HG03469 (cell line): ENCODE data around the gene NEO1.
"Not testable (repeated sequence)": the region's sequence is repeated elsewhere in the genome, so short reads cannot be mapped to it uniquely, and the experiment has no call there.

ENCODE experiments used
- ATAC-seq: cut with Tn5 transposase; IDR thresholded peaks from one replicate; pipeline ENCODE4 v1.9.1; 2021; ENCODE audit warnings: mild to moderate bottlenecking, moderate library complexity, moderate number of reproducible peaks; ENCODE audit not compliant: unreplicated experiment

NEO1 gene

DNA sequence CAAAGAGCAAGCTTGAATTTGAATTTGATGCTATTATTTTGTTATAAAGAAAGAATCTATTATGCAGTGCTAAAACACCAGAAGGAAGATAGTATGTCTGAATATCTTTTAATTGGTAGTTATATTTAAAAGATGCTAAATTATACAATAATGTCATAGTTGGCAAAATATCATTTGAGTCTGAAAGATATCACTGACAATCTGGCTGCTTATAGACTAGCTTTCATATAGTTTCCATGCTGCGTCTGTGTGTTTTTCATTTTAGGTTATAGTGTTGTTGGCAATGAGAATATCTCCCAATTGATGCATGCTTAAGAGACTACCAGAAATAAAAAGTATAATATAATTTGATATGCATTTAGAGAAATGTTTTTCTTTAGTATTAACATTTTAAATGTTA lies 142.9 kb downstream of the NEO1 start:
- ATAC-seq, result no peak

DNA sequence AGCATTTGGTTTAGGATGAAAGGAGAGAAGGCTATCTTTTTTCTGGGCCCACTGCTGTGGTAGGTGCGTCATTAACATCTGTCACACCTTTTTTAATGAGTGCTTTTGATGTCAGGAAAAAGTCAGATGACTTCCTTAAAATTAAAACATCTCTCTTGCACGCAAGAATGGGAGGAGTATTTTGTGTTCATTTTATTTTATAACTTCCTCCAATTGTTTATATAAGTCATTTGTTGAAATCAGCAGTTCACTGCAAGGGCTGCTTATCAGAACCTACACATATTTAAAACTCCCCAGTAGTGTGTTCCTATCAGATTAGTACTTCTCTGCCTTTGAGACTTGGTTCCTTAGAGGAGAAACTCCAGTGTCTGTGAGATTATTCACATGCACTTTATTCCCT lies 143.8 kb downstream of the NEO1 start:
- ATAC-seq, result no peak

DNA sequence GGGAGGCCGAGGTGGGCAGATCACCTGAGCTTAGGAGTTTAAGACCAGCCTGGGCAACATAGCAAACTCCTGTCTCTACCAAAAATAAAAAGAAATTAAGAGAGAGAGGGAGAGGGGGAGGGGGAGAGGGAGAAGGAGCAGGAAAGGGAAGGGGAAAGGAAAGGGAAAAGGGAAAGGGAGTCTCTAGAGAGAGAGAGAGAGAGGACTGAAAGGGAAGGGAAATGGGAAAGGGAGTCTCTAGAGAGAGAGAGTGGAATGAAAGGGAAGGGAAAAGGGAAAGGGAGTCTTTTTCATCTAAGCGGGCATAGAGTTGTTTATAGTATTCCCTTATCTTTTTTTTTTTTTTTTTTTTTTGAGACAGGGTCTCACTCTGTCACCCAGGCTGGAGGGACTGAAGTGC lies 148.1 kb downstream of the NEO1 start:
- ATAC-seq, result no peak

DNA sequence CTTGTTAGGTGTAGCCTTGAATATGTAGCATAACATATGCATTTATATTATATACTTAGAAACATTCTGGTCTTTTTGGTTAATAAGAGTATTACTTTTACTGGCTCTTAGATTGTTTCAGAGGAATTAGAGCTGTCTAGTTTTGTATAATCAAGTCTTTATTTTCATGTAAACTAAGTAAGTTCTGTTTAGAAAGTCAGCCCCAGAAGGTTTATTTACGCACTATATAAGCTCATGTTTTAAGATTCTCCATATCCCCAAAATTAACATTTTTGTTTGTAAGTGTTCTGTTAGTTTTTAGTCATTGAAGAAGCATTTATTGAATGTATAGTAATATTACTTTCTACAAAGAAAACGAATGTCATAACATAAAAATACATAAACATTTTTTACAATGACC lies 158.4 kb downstream of the NEO1 start:
- ATAC-seq, result no peak

DNA sequence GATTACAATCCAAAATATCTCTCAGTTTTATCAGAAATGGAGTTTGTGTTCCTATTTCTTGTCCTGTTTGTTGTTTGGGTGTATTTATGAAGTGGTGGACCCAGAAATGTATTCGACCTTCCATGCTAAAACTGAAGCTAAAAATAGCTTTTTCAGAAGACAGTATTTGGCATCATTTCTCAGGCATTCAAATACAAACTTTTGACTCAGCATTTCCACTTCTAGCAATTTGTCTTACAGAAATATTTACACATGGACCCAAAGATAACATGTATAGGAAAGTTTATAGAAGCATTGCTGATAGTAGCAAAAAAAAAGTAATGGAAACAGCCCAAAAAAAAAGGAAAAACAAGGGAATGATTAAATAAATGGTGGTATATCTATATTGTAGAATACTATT lies 160.2 kb downstream of the NEO1 start:
- ATAC-seq, result no peak

DNA sequence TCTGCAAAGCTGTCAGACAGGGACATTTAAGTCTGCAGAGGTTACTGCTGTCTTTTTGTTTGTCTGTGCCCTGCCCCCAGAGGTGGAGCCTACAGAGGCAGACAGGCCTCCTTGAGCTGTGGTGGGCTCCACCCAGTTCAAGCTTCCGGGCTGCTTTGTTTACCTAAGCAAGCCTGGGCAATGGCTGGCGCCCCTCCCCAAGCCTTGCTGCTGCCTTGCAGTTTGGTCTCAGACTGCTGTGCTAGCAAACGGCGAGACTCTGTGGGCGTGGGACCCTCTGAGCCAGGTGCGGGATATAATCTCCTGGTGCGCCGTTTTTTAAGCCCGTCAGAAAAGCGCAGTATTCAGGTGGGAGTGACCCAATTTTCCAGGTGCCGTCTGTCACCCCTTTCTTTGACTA lies 169.2 kb downstream of the NEO1 start:
- ATAC-seq, result not testable (repeated sequence)

DNA sequence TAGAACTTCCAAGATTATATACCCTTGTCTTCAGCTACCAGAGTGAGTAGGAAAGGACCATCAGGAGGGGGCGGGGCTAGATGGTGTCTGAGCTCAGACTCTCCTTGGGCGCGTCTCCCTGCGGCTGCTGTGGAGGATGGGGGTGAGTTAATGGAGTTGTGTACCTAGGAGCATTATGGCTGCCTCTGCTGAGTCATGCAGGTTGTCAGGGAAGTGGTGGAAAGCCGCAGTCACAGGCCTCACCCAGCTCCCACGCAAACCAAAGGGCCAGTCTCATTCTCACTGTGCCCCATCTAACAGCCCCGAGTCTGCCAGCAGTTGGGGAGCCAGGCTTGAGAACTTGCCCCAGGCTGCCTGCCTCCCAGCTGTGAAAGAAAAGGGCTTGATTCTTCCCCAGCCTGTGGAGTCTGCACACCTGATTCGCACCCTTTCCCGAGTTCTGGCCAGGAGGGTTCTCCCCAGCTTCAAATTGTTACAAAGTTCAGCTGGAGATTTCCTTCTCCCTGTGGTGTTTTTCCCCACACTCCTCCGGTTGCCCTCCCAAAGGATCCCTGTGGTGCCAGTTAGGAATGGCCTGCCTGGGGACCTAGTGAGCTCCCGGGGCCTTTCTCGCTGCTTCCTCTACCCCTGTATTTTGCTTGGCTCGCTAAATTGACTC lies 173.2 kb downstream of the NEO1 start:
- ATAC-seq, result no peak

DNA sequence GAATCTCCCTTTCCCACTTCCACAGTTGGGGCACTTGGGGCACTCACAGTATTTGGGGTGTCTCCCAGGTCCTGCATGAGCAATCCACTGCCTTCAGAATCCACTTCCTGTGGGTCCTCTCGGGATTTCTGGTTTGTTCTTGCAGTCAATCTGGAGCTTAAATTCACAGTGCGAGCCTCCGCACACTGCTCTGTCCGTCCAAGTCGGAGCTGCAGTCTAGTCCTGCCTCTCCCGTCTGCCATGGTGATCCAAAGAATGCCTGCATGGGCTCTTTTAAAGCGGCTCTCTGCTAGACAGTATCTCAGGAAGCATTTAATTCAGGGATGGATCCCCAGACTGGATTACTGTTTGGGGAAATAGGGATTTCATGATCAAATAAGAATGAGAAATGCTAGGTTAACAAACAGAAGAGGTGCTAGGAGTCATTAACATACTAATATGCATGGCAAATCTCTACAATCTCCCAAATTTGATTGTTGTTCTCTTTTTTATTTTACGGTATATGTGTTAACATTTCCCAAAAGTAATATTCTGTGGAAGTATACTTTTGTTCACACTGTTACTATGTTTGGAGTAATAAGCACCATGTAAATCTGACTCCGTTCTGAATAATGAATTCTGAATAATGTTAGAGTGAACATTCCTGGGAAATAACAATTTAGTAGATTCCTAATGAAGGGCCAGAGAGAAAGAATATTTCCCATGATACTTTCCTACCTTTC lies 174.0 kb downstream of the NEO1 start:
- ATAC-seq, result no peak

DNA sequence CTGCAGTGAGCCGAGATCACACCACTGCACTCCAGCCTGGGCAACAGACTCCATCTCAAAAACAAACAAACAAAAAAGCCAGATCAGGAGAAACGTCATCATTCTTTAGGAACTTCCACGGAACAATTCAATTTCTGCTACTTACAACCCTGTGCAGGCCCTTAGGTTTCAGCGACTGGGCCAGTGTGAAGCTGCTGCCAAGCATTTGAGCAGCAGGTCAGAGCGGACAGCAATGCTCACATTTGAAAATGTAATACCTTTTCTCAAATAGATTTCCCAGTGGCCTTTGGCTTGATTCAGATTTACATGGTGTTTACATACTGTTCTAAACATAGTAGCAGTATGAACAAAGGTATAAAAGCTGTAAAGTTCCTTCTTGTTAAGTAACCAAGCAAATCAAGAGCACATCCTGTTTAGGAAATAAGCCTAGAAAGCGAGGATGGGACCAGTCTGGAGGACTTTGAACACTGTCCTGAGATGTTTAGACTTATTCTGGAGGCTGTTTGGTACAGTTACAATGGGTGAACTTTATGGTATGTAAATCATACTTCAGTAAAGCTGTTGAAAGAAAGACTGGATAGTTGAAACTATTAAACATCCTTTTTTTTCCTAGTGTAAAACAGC lies 175.3 kb downstream of the NEO1 start:
- no peak for ATAC-seq

DNA sequence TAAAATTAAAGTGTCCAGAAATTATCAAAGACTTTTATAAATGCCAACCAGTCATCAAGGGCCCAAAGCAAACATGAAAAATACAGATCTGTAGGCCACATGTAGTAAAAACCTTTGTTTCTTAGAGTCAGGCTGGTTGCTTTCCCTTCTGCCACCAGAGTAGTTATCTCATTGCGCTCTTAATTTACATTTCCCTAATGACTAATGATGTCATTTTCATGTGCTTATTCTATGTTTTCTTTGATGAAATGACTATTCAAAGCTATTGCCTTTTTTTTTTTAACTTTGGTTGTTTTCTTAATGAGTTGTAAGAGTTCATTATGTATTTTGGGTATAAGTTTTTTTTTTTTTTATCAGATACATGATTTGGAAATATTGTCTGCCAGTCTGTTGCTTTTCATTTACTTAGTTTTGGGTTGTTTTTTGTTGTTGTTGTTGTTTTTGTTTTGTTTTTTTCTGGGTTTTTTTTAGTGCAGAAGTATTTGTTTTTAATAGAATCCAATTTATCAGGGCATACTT lies 175.9 kb downstream of the NEO1 start:
- no peak for ATAC-seq

DNA sequence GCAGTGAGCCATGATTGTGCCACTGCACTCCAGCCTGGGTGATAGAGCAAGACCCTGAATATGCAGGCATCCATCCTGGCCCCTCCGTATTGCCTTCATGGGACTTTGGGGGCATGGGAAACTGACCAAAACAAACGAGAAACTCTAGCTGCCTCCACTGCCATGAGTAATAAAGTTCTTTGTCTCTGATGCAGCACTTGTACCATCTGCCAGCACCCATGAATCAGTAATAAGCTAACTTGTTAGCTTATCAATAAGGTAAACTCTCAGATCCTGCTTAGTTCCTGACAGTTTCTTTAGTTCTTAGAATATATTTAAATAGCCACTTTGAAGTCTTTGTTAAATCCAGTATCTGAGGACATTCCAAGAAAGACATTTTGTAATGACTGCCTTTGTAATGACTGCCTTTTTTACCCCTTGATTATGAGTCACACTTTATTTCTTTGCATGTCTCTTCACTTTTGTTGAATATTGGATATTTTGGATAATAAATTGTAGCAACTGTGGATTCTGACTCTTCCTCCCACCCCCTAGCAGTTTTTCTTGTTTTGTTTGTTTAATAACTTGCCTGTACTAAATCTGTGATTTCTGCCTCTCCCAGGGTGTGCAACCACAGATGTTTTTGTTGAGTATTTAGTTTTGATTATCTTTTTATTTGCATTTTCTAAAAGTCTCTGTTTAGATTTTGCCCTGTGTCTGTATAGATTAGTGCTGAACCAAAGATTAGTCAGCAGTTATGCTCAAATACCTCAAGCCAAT lies 179.6 kb downstream of the NEO1 start:
- no peak for ATAC-seq

DNA sequence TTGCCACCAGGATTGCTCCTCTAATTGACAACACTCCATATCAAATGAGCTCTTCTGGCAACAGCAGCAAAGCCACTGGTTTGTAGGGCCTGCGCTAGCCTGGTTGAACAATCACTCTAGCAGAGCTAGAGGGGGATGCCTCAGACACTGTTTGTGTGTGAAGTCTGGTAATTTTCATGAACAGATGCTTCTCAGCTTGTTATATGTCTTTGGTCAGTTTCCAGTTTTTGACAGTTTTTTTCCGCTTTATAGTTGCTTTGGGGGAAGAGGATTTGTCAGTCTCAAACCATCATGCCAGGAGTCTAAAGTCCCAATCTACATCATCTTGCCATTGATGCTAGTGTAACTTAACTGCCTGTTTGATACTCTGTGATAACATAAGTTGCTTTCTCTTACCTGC lies 180.5 kb downstream of the NEO1 start:
- ATAC-seq, result no peak

DNA sequence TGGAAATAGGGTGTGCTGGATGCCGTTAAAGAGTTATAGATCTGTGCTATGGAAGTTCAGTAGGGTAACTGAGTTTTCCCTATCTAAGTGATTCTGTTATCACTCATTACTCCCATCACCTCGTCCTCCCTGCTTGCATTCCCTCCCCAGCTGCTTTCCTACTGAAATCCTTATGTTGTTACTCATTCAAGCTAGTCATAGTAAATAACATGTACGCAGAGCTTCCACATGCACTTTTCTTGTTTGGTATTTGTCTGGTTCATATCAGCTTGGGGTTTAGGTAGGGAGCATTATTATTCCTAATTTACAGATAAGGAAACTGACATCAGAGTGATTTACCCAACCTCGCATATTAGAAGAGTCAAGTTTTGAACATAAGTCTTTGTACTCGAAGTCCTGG lies 181.4 kb downstream of the NEO1 start:
- no peak for ATAC-seq

DNA sequence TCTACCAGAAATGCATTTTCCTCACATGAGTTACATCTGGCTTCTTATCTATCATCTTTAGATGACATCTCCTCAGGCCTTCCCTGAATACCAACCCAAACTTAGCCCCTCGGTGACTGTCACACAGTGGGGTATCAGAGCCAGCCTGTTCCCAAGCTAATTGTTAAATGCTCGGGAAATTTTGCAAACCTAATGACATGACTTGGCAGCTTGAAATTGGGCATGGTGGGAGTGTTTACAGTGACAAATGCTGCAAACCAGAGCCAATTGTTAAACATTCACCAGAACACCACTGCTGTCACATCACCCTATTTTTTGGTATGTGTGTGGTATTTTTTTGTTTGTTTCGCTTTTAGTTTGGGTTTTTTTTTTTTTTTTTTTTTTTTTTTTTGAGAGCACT lies 185.6 kb downstream of the NEO1 start:
- no peak for ATAC-seq

DNA sequence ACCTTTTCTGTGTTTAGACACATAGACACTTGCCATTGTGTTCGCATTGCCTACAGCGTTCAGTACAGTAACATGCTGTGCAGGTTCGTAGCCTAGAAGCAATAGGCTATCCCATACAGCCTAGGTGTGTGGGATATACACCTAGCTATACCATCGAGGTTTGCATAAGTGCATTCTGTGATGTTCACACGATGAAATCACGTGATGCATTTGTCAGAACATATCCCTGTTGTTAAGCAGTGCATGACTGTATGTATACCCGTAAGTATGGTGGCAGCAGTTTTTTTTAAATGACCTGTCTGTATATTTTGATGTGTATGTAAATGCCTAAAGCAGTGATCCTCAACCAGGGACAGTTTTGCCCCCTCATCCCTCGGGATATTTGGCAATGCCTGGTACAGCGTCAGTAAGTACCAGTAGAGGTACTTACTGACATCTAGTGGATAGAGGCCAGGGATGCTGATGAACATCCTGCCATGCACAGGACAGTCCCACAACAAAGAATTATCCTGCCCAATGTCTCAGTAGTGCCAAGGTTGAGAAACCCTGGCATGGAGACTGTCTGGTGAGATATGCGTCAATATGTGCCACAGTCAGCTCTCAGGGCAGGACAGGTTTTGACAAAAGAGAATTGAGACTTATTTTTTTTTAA lies 187.4 kb downstream of the NEO1 start:
- ATAC-seq, result no peak

DNA sequence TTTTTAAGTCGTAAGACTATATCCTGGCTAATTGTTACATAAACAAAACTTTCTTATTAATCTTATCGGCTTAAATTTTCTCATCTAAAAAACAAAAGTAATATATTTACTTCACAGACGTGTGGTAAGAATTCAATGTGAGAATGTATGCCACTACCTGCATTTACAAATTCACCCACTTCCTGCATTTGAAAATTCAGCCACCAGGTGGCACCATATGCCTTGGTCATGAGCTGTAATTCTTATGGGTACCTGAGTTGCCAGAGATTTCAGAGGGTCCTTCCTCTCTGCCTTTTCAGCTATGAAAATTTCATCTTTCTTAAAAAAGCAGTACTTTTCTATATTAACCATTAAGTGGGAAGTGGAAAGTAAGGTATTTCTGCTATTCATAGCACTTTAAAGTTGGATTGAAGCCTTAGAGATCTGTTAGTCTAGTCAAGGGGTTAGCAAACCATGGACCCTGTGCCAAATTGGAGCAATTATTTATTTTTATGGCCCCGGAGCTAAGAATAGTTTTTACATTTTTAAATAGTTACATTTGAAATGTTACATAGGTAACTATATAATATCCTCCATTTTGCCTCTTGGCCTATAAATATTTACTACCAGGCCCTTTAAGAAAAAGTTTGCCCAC lies 188.7 kb downstream of the NEO1 start:
- no peak for ATAC-seq

DNA sequence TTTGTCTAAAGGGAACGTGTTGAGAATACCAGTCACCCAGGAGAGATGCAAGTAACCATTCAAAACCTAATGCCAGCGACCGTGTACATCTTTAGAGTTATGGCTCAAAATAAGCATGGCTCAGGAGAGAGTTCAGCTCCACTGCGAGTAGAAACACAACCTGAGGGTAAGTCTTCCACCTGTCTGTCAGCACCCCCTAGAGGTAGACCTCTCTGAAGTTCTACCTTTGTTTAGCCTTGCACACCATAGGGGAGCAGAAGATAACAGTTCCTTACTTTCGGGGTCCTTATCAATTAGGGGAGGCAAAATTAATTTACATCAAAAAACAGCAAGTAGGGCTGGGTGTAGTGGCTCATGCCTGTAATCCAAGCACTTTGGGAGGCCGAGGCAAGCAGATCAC lies 192.1 kb downstream of the NEO1 start:
- no peak for ATAC-seq

DNA sequence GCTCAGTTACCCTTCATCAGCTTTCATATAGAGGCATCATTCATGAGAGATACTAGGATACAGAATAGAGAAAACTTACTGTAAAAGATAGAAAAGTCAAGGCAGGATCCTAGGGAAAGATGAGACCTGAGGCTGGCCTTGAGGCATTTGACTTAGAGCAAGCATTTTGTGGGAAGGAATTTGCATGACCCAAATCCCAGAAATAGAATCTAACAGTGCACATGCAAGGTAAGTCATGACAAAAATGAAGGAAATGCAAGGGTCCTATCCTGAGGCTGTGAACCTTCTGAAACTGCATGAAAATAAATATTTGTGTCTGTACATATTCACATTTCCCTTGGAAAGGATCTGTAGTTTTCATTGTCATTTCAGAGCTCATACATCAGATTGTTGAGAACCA lies 194.2 kb downstream of the NEO1 start:
- ATAC-seq, result no peak

DNA sequence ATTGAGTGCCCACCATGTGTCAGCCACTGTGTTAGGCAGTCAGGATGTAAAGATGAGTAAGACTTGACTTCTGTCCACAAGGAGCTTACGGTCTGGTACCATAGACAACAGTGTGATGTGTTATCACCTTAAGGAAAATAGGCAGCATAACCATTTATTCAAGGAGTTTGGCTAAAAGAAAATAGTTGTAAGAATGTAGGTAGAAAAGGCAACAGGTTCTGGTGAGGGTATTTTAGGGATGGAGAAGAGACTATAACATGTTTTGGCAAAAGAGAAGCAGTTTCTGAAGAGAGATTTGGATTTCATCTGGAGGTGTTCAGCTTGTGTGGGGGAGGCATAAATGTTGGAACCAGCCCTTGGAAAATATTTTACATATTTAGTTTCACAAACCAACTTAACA lies 194.6 kb downstream of the NEO1 start:
- ATAC-seq, result no peak

DNA sequence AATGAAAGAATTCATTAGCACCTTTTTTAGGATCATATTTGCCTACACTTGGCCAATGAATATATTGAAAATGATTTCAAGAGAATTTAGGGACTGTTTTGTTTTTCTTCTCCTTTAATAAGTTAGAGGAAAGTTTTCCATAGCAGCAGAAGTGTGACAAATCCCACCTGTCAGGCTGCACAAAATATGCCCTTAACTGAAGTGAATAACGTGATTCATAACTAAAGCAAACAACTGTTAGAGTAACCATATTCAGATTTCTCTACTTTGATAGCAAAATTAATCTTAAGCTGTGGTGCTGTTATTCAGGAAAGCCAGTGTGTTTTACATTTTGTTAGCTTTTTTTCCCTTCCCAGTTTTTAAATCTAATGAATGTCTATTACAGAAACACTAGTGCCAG lies 195.1 kb downstream of the NEO1 start:
- ATAC-seq, result no peak
